Retinal pigment epithelial cell (primary cell): ENCODE results near the gene WWOX.
"Not testable (repeated sequence)": the region's sequence is repeated elsewhere in the genome, so short reads cannot be mapped to it uniquely, and the experiment has no call there.

Experiments used
- DNase-seq: peaks from one replicate; pipeline ENCODE4 v3.0.0-alpha.2; 2010; ENCODE audit warnings: low read depth
- H3K4me3 ChIP-seq: 2 replicates; pipeline ENCODE4 v1.5.1; 2011; ENCODE audit warnings: mild to moderate bottlenecking, low read length, control low read depth, moderate library complexity
- TF ChIP-seq, protein P1 (sequence below): conservative IDR thresholded peaks from 2 replicates; pipeline ENCODE4 v1.5.1; 2011; ENCODE audit warnings: low read depth, low read length, control low read depth, inconsistent platforms

Gene WWOX

GRCh38 chr16:79051313-79051712 is 951.9 kb downstream of the WWOX start:
- TF ChIP-seq, protein P1, sequence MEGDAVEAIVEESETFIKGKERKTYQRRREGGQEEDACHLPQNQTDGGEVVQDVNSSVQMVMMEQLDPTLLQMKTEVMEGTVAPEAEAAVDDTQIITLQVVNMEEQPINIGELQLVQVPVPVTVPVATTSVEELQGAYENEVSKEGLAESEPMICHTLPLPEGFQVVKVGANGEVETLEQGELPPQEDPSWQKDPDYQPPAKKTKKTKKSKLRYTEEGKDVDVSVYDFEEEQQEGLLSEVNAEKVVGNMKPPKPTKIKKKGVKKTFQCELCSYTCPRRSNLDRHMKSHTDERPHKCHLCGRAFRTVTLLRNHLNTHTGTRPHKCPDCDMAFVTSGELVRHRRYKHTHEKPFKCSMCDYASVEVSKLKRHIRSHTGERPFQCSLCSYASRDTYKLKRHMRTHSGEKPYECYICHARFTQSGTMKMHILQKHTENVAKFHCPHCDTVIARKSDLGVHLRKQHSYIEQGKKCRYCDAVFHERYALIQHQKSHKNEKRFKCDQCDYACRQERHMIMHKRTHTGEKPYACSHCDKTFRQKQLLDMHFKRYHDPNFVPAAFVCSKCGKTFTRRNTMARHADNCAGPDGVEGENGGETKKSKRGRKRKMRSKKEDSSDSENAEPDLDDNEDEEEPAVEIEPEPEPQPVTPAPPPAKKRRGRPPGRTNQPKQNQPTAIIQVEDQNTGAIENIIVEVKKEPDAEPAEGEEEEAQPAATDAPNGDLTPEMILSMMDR, result no peak
- no peak overlapping the region for H3K4me3 ChIP-seq
- DNase-seq, result no peak

GRCh38 chr16:79052198-79052597 is 952.7 kb downstream of the WWOX start:
- DNase-seq, H3K4me3 ChIP-seq: not testable (repeated sequence)

DNA sequence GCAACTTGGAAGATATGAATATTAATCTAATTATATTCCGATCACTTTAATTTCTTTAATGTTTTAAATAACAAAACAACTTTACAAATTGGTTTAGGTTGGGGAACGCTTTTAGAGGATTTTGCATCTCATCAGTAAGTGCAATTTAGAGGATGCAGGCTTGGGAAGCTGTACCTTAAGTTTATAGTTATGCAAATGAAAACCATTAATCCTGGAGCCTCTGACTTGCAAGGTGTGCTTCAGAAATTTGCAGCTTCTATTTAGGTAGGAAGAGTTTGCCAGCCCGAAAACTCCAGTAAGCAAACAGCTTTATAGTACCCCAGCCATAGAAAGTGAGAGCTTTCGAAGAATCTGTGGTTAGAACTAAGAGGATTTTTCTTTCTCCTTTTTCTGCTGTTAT is 954.1 kb downstream of the WWOX start:
- DNase-seq, result no peak
- TF ChIP-seq, protein P1, result no peak
- H3K4me3 ChIP-seq, result no peak overlapping the region

- no peak overlapping the region for H3K4me3 ChIP-seq
- no peak for DNase-seq
- TF ChIP-seq, protein P1, result no peak
These were observed 954.9 kb downstream of the WWOX start for GRCh38 chr16:79054211-79054984.

GRCh38 chr16:79055251-79055970 is 956.0 kb downstream of the WWOX start:
- no peak for DNase-seq
- TF ChIP-seq, protein P1, result no peak
- no peak overlapping the region for H3K4me3 ChIP-seq

- DNase-seq, result peak; percentile 46
- no peak overlapping the region for H3K4me3 ChIP-seq
- TF ChIP-seq, protein P1, result no peak
These were observed 961.7 kb downstream of the WWOX start for GRCh38 chr16:79061181-79061580.

GRCh38 chr16:79062336-79062735 is 962.9 kb downstream of the WWOX start:
- DNase-seq, result no peak
- TF ChIP-seq, protein P1, result no peak
- no peak overlapping the region for H3K4me3 ChIP-seq
